ENCODE results near the gene FAM227B.
"Not testable (repeated sequence)": the region's sequence is repeated elsewhere in the genome, so short reads cannot be mapped to it uniquely, and the experiment has no call there.

FAM227B gene

GRCh38 chr15:49423901-49424550 lies 196.6 kb downstream of the FAM227B start:
- DNase-seq (ENCODE audit: insufficient read length) (no peak), FAIRE-seq (no peak)
- TF ChIP-seq TAF1 (IDR thresholded peaks at IDR 0.05; ENCODE audit: borderline replicate concordance, low read depth, low read length) (no peak), POLR2A (IDR thresholded peaks at IDR 0.05; ENCODE audit: low read depth, low read length) (no peak), POLR2AphosphoS5 (IDR thresholded peaks at IDR 0.05; ENCODE audit: low read depth, low read length) (no peak)

DNA sequence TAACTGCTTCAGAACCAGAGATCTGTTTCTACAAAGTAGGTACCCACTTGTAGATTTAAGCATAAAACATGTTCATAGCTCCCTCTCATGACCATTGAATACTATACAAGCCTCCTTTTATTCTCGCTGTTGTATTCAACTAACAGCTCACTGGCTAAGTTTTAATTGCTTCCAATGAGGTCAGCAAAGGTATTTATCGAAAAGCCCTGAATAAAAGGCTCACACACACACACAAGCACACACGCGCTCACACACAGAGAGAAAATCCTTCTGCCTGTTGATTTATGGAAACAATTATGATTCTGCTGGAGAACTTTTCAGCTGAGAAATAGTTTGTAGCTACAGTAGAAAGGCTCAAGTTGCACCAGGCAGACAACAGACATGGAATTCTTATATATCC lies 197.6 kb downstream of the FAM227B start, which contains the start of gene FGF7:
FGF7 (plus strand) TSS at position 222 of the 400 bp plus-strand sequence. CDS start 1,056 bp downstream, outside the sequence.
- TF ChIP-seq POLR2AphosphoS5 (IDR thresholded peaks at IDR 0.05; ENCODE audit: low read depth, low read length) (no peak), POLR2A (IDR thresholded peaks at IDR 0.05; ENCODE audit: low read depth, low read length) (no peak), TAF1 (IDR thresholded peaks at IDR 0.05; ENCODE audit: borderline replicate concordance, low read depth, low read length) (no peak)
- DNase-seq (ENCODE audit: insufficient read length) (no peak), FAIRE-seq (no peak)

DNA sequence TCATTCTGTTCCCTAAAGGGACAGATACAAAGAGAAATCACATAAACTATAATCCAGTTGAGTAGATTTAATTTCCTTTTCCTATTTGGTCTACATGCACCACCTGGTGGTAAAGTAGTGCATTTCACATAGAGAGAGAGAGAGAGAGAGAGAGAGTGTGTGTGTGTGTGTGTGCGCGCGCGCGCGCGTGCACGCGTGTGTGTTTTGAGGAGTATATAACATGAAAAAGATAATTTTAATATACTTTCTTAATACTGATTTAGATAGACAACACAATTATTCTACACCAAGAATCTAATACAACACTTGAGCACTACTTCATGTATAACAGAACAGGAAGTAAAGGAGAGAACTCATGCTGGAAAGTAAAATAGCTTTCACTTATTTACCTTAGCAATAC lies 198.6 kb downstream of the FAM227B start:
- DNase-seq (ENCODE audit: insufficient read length) (no peak), FAIRE-seq (no peak)
- TF ChIP-seq POLR2AphosphoS5 (IDR thresholded peaks at IDR 0.05; ENCODE audit: low read depth, low read length) (no peak), TAF1 (IDR thresholded peaks at IDR 0.05; ENCODE audit: borderline replicate concordance, low read depth, low read length) (no peak), POLR2A (IDR thresholded peaks at IDR 0.05; ENCODE audit: low read depth, low read length) (no peak)

DNA sequence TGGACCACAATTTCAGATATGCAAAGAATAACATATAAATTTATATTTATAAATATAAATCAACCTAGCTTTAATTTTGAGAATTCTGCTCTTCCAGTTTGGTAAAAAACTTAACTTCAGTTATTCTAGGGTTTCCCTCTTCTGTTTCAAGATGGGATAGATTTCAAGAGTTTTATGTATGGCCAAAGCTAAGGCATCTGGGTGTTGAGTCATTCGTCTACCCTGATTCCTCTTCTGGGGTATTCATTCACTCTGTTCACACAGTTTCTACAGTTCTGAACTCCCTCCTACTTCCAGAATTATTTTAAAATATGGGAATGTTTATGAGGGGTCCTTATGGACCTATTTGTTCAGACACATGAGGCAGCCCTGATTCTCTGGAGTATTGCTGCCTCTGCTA lies 201.8 kb downstream of the FAM227B start:
- no peak for TF ChIP-seq TAF1 (IDR thresholded peaks at IDR 0.05; ENCODE audit: borderline replicate concordance, low read depth, low read length)
- TF ChIP-seq POLR2A (IDR thresholded peaks at IDR 0.05; ENCODE audit: low read depth, low read length) = no peak
- no peak for TF ChIP-seq POLR2AphosphoS5 (IDR thresholded peaks at IDR 0.05; ENCODE audit: low read depth, low read length)
- FAIRE-seq (no peak), DNase-seq (ENCODE audit: insufficient read length) (no peak)

DNA sequence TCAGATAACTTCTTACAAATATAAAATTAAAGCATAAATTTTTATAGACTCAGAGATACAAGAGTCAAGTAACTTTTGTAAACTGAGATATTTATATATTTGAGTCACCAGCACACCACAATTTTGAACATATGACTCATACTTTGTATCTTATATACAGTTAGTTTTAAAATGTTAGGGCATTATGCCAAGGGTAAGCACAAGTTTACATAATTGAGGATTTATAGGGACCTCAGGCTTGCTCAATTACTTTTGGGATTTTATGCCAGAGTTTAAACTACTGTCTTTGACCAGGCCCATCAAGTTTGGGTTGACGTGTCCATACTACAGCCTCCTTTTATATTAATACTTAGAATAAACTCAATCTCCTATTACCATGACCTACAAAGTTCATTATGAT lies 205.0 kb downstream of the FAM227B start:
- FAIRE-seq = no peak
- DNase-seq (ENCODE audit: insufficient read length) = no peak
- no peak for TF ChIP-seq TAF1 (IDR thresholded peaks at IDR 0.05; ENCODE audit: borderline replicate concordance, low read depth, low read length)
- no peak for TF ChIP-seq POLR2AphosphoS5 (IDR thresholded peaks at IDR 0.05; ENCODE audit: low read depth, low read length)
- no peak for TF ChIP-seq POLR2A (IDR thresholded peaks at IDR 0.05; ENCODE audit: low read depth, low read length)

DNA sequence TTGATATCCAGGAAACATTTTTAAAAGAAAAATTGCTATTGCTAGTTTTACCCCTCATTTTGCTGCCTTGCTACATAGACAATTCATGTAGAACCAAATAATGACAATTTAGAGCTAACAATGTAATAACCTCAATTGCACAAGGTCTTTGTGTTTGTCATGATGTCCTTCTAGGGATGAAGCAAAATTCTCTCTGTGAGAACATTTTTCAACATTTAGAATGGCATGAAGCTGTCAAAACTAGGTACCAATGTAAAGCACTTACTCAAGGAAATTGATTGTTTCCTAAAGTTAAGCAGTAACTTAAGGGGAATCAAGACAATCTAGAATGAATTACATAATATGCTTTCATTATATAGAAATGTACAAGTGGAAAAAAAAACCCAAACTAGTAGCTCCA lies 205.5 kb downstream of the FAM227B start:
- DNase-seq (ENCODE audit: insufficient read length) = no peak
- no peak for TF ChIP-seq POLR2AphosphoS5 (IDR thresholded peaks at IDR 0.05; ENCODE audit: low read depth, low read length)
- no peak for FAIRE-seq

- no peak for DNase-seq (ENCODE audit: insufficient read length)
- no peak for TF ChIP-seq POLR2A (IDR thresholded peaks at IDR 0.05; ENCODE audit: low read depth, low read length)
- TF ChIP-seq POLR2AphosphoS5 (IDR thresholded peaks at IDR 0.05; ENCODE audit: low read depth, low read length) = no peak
- no peak for FAIRE-seq
Observed at GRCh38 chr15:49412797-49413196, 207.8 kb downstream of the FAM227B start.

- FAIRE-seq (no peak), DNase-seq (ENCODE audit: insufficient read length) (no peak)
- no peak for TF ChIP-seq TAF1 (IDR thresholded peaks at IDR 0.05; ENCODE audit: borderline replicate concordance, low read depth, low read length)
- no peak for TF ChIP-seq POLR2AphosphoS5 (IDR thresholded peaks at IDR 0.05; ENCODE audit: low read depth, low read length)
- no peak for TF ChIP-seq POLR2A (IDR thresholded peaks at IDR 0.05; ENCODE audit: low read depth, low read length)
Observed at GRCh38 chr15:49410641-49411040, 210.0 kb downstream of the FAM227B start.

DNA sequence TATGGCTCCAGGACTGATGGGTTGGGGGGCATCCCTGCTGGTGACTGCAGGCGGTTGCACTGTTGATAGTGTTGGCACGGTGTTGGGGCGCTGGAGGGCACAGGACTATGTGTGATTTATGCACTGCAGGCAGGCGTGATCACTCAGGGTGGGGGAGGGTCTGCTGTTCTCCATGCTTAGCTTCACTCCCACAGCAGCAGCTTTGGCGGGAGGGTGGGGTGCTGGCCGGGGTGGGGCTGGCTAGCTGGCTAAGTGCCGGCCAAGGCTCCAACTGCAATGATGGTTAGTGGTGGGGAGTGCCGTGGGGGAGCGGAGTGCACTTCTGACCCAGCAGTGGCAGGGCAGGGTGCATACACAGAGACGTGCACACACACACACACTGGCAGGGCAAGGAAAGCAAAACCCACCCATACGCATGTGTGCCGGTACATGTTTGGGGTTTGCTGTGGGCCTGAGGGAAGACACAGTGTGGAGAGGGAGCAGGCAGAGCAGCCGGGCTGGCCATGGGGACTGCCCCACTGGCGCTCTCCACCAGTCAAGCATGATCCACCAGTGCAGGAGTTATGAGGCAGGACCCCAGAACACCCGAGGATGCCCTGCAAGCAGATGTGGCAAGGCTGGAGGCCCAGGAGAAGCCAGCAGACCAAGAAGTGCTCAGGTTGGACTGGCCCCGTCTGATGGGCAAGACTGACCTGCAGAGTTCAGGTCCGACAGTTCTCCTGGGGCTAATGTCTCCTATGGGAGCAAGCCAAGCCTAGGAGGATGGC lies 214.1 kb downstream of the FAM227B start:
- DNase-seq (ENCODE audit: insufficient read length) = no peak
- TF ChIP-seq POLR2A (IDR thresholded peaks at IDR 0.05; ENCODE audit: low read depth, low read length) (no peak), POLR2AphosphoS5 (IDR thresholded peaks at IDR 0.05; ENCODE audit: low read depth, low read length) (no peak), TAF1 (IDR thresholded peaks at IDR 0.05; ENCODE audit: borderline replicate concordance, low read depth, low read length) (no peak)
- no peak for FAIRE-seq

DNA sequence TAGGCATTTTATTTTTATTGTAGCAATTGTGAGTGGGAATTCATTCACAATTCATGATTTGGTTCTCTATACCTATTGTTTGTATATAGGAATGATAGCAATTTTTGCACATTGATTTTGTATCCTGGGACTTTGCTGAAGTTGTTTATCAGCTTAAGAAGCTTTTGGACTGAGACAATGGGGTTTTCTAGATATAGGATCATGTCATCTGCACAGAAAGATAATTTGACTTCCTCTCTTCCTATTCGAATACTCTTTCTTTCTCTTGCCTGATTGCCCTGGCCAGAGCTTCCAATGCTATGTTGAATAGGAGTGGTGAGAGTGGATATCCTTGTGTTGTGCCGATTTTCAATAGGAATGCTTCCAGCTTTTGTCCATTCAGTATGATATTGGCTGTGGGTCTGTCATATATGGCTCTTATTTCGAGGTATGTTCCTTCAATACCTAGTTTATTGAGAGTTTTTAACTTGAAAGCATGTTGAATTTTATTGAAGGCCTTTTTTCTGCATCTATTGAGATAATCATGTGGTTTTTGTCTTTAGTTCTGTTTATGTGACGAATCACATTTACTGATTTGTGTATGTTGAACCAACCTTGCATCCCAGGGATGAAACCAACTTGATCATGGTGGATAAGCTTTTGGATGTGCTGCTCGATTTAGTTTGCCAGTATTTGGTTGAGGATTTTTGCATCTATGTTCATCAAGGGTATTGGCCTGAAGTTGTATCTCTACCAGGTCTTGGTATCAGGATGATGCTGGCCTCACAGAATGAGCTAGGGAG lies 217.9 kb downstream of the FAM227B start:
- FAIRE-seq; DNase-seq (ENCODE audit: insufficient read length): not testable (repeated sequence)

GRCh38 chr15:49387471-49387870 lies 233.1 kb downstream of the FAM227B start:
- TF ChIP-seq POLR2A (IDR thresholded peaks at IDR 0.05; ENCODE audit: low read depth, low read length) (no peak), TAF1 (IDR thresholded peaks at IDR 0.05; ENCODE audit: borderline replicate concordance, low read depth, low read length) (no peak), POLR2AphosphoS5 (IDR thresholded peaks at IDR 0.05; ENCODE audit: low read depth, low read length) (no peak)
- no peak for FAIRE-seq
- no peak for DNase-seq (ENCODE audit: insufficient read length)

DNA sequence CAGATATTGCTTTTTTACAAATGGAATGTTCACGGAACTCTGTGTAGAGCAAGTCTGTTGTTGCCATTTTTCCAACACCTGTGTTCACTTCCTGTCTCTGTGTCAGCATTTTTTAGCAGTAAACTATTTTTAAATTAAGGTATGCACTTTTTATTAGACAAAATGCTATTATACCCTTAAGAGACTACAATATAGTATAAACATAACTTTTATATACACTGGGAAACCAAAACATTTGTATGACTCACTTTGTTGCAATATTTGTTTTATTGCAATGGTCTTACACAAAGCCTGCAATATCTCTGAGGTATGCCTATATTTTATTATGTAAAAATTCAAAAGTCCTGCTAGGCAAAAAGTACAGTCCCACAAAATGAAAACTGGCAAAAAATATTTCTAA lies 237.4 kb downstream of the FAM227B start:
- TF ChIP-seq POLR2AphosphoS5 (IDR thresholded peaks at IDR 0.05; ENCODE audit: low read depth, low read length) = no peak
- TF ChIP-seq POLR2A (IDR thresholded peaks at IDR 0.05; ENCODE audit: low read depth, low read length) = no peak
- no peak for TF ChIP-seq TAF1 (IDR thresholded peaks at IDR 0.05; ENCODE audit: borderline replicate concordance, low read depth, low read length)
- DNase-seq (ENCODE audit: insufficient read length) (no peak), FAIRE-seq (no peak)
